Upper lobe of left lung (tissue), 6 donors: Measurements from ENCODE around the gene MAGI3. TPM values are rescaled to one million over a fixed set of nuclear protein-coding genes. Genes with fewer than 3 reads are reported as not detected.

Experiments used
- ATAC-seq, 2 donors: fragments of 200-7000 bp; cut with Tn5 transposase; one replicate each; pipeline ENCODE4 v1.9.1; 2022; ENCODE audit warnings: mild to moderate bottlenecking in 2 of 2, moderate library complexity in 2 of 2; ENCODE audit not compliant: low FRiP score in 2 of 2
- DNase-seq, 2 donors: peaks; one replicate each; pipeline ENCODE4 v3.0.0-alpha.2; 2019 to 2020
- H3K27ac ChIP-seq, 4 donors: fragments of 200-600 bp; sonication (generic); one replicate each; pipeline ENCODE4 v1.5.1; 2016 to 2019
- H3K27me3 ChIP-seq, 4 donors: fragments of 200-600 bp; sonication (generic); one replicate each; pipeline ENCODE4 v1.5.1; 2017 to 2019
- H3K36me3 ChIP-seq, 4 donors: fragments of 200-600 bp; sonication (generic); one replicate each; pipeline ENCODE4 v1.5.1; 2016 to 2019
- H3K4me1 ChIP-seq, 4 donors: fragments of 200-600 bp; sonication (generic); one replicate each; pipeline ENCODE4 v1.5.1; 2018 to 2019
- H3K4me3 ChIP-seq, 4 donors: fragments of 200-600 bp; sonication (generic); one replicate each; pipeline ENCODE4 v1.5.1; 2017 to 2019; ENCODE audit warnings: mild to moderate bottlenecking in 2 of 4, moderate library complexity in 1 of 4
- H3K9me3 ChIP-seq, 4 donors: fragments of 200-600 bp; sonication (generic); one replicate each; pipeline ENCODE4 v1.5.1; 2018 to 2019
- CTCF ChIP-seq, 6 experiments: fragments of 450-650 bp in 4 of 6; fragments of 200-600 bp in 2 of 6; sonication (generic) in 2 of 6; IDR thresholded peaks; one replicate each; pipeline ENCODE4 v1.5.1; 2016 to 2019; ENCODE audit warnings: antibody characterized with exemption in 6 of 6
- EP300 ChIP-seq, 4 donors: sonication (generic); formaldehyde crosslinking; IDR thresholded peaks; one replicate each; pipeline ENCODE4 v1.5.1; 2017; ENCODE audit warnings: antibody characterized with exemption in 4 of 4, control low read depth in 2 of 4
- POLR2A ChIP-seq, 4 donors: fragments of 450-650 bp; IDR thresholded peaks; one replicate each; pipeline ENCODE4 v1.5.1; 2016 to 2017; ENCODE audit warnings: antibody characterized with exemption in 4 of 4, mild to moderate bottlenecking in 2 of 4
- POLR2AphosphoS5 ChIP-seq, 2 donors: sonication (generic); formaldehyde crosslinking; IDR thresholded peaks; one replicate each; pipeline ENCODE4 v1.5.1; 2017; ENCODE audit warnings: antibody characterized with exemption in 2 of 2
- WGBS, 2 donors: methylation state at CpG; one replicate each; pipeline ENCODE4 v1.1.5; 2017 to 2018; 5-methylcytosine and 5-hydroxymethylcytosine counted together
- total RNA-seq, 6 donors: library from RNA; depleted of rRNA in 4 of 6; stranded (reverse); fragments of >200 nt in 4 of 6; gene quantifications; one replicate each; pipeline versions ENCODE4 v1.1.0 to v1.2.1, GENCODE V29; 2016 to 2021
- donor health status: DM: no; HTN: no; CAD: no; lungs with moderate emphysema.
- donor health status: DM: no; HTN: yes; CAD: no; lungs with severe emphysema.

The MAGI3 gene
- total RNA-seq, 6 donors from 2014 or later: 43.3 to 181 (median 89.8) TPM

GRCh38 chr1:113388017-113388620 is 2.2 kb upstream of the MAGI3 start:
- H3K4me3 ChIP-seq: no peak overlapping the region
- H3K27ac ChIP-seq: no peak overlapping the region
- 93 to 95% methylated on average over 1 of the region's 1 CpG for WGBS, 2 donors
- TF ChIP-seq POLR2AphosphoS5 (IDR thresholded peaks at IDR 0.05) (no peak), POLR2A (IDR thresholded peaks at IDR 0.05) (no peak), CTCF (IDR thresholded peaks at IDR 0.05) (no peak), EP300 (IDR thresholded peaks at IDR 0.05) (no peak)
- H3K27me3 ChIP-seq: no peaks in the 10 kb centered on the region
- no peak for ATAC-seq
- H3K4me1 ChIP-seq: peaks cover 7 to 35% (median 11%) of the 10 kb centered on the region in 4 donors
- H3K36me3 ChIP-seq: no peaks in the 10 kb centered on the region
- H3K9me3 ChIP-seq: no peaks in the 10 kb centered on the region
- DNase-seq: no peak

- no peak for ATAC-seq
- peak overlapping the region; percentile 81 to 93 (median 91) for H3K27ac ChIP-seq
- H3K4me1 ChIP-seq: peaks cover 7 to 36% (median 11%) of the 10 kb centered on the region in 4 donors
- DNase-seq: peak in 1 of 2 donors; percentile 68
- no peaks in the 10 kb centered on the region for H3K9me3 ChIP-seq
- peak overlapping the region in 3 of 4 donors; percentile 73 to 88 (median 80) for H3K4me3 ChIP-seq
- TF ChIP-seq CTCF (IDR thresholded peaks at IDR 0.05) (no peak), EP300 (IDR thresholded peaks at IDR 0.05) (no peak), POLR2AphosphoS5 (IDR thresholded peaks at IDR 0.05) (no peak), POLR2A (IDR thresholded peaks at IDR 0.05) (no peak)
- 20 to 21% methylated on average over 8 of the region's 8 CpGs for WGBS, 2 donors
- H3K36me3 ChIP-seq: no peaks in the 10 kb centered on the region
- no peaks in the 10 kb centered on the region for H3K27me3 ChIP-seq
Measured at GRCh38 chr1:113388621-113389358, 1.5 kb upstream of the MAGI3 start.

GRCh38 chr1:113389359-113389952 is 859 bp upstream of the MAGI3 start:
- Histone ChIP-seq H3K27ac (peak overlapping the region; percentile 81 to 93 (median 91)), H3K9me3 (no peaks in the 10 kb centered on the region), H3K27me3 (no peaks in the 10 kb centered on the region), H3K4me3 (peak overlapping the region; percentile 63 to 88 (median 76)), H3K36me3 (no peaks in the 10 kb centered on the region), H3K4me1 (peaks cover 7 to 37% (median 11%) of the 10 kb centered on the region in 4 donors)
- DNase-seq (no peak), ATAC-seq (no peak)
- WGBS, 2 donors: 6% methylated on average over 13 of the region's 13 CpGs
- TF ChIP-seq POLR2A (IDR thresholded peaks at IDR 0.05) (no peak), EP300 (IDR thresholded peaks at IDR 0.05) (no peak)

GRCh38 chr1:113390871-113391648 is 745 bp downstream of the MAGI3 start:
- no peaks in the 10 kb centered on the region for H3K27me3 ChIP-seq
- no peaks in the 10 kb centered on the region for H3K9me3 ChIP-seq
- no peaks in the 10 kb centered on the region for H3K36me3 ChIP-seq
- ATAC-seq: peak in 1 of 2 donors; percentile 1
- H3K4me3 ChIP-seq: peak overlapping the region; percentile 53 to 88 (median 76)
- TF ChIP-seq POLR2AphosphoS5 (IDR thresholded peaks at IDR 0.05) (no peak), CTCF (IDR thresholded peaks at IDR 0.05) (peak in 1 of 6 experiments; percentile 9)
- H3K4me1 ChIP-seq: peaks cover 7 to 40% (median 11%) of the 10 kb centered on the region in 4 donors
- 0 to 2% methylated on average over 3 to 29 of the region's 74 CpGs for WGBS, 2 donors
- H3K27ac ChIP-seq: peak overlapping the region; percentile 81 to 93 (median 91)
- peak; percentile 61 to 91 for DNase-seq
